ENCODE data around the gene YWHAG.
A peak's percentile ranks its signal among the peaks of the same experiment; 100 is the strongest.
"Not testable (repeated sequence)": the region's sequence is repeated elsewhere in the genome, so short reads cannot be mapped to it uniquely, and the experiment has no call there.

The YWHAG gene

DNA sequence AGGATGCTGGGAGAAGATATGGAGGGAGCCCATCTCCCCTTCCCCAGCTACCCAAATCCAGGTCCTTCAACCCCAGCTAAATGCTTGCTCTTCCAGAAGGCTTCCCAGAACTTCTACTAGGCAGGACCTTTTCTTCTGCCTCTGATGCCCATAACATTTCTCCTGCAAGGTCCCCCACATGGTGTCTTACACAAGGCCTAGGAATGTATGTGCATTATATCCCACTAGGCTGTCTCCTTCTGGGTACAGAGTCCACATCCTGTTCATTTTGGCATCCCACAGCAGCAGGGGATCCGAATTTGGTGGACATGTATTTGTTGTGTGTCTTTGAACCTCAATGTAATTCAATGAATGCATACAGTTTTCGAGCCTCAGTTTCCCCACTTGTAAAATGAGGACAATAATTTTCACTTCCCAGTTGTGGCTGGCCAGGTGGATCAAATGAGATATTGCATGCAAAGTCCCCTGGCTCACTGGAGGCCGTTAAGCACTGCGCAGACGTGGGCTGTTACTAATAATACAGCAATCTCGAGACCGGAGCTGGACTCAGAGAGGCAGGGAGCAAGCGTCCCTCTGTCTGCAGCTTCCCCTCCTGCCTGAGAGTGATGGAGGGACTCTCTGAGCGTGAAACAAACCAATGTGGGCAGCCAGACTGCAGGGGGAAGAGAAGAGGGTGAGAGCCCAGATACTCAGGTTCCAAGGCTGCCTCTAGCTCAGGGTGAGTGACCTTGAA lies 18.6 kb upstream of the YWHAG start:
- DNase-seq, result no peak

DNA sequence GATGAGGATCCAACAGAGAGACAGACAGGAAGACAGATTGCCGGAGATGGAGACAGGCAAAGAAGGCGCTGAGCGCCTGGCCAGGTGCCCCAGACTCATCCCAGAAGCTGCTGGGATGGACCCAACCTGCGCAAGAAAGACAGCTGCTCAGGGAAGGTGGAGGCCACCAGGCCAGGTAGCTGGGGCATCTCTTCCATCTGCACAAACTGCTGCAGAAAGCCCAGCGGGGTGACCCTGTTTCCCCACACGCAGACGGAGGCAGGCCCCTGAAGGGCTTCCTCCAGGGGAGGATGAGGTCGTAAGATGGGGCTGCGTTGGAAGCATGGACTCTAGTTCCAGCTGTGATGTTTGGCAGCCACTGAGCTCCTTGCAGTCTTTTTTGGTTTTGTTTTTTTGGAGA lies 16.5 kb upstream of the YWHAG start:
- no peak for DNase-seq

DNA sequence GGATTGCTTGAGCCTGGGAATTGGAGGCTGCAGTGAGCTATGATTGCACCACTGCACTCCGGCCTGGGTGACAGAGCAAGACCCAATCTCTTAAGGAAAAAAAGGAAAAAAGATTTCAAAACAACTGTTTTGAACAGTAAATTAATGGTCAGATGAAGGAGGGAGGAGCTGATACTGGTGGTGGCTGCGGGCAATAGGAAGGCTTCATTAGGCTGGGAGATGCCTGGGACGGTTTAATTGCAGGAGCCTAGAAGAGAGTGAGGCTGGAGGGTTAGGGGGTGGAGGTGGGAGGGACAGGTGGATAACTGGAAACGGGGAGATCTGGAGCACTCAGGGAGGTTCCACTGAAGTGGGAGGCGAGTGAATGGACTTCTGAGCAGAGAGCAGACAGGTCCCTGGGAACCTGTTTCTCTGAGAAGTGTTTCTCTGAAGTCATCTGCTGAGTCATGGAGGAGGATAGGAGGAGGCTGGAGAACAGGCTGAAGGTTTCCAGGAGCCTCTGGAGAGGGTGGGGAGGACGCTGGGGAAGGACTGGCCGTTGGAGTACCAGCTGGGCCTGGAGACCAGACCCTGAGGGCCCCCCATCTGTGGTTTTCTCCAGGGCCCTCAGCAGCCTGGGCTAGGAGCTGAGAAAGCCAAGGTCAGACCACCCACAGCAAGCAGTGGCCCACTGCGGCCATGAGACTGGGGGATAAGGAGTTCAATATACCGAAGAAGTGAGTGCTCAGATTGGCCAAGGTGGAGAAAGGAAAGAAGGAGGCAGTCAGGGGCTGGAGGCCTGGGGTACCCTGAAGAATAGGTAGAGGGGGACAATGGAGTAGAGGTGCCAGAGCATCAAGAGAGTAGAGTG lies 14.4 kb upstream of the YWHAG start:
- no peak for DNase-seq

DNA sequence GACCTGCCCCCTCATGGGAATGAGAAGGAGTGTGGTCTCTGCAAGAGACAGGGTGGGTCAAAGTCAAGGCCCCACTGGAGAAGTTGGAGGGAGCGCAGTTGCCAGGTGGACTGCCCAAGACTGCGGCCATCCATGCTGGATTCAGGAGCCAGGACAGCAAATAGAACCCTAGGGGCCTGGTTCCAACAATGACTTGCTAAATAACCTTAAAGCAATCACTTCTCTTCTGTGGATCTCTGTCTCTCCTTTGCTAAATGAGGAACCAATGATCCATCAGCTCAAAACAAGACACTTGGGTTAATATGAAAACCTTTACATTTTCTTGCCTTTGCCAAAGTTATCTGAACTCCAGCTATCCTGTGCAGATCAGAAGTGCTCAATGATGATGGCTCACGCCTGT lies 12.6 kb upstream of the YWHAG start:
- no peak for DNase-seq

DNA sequence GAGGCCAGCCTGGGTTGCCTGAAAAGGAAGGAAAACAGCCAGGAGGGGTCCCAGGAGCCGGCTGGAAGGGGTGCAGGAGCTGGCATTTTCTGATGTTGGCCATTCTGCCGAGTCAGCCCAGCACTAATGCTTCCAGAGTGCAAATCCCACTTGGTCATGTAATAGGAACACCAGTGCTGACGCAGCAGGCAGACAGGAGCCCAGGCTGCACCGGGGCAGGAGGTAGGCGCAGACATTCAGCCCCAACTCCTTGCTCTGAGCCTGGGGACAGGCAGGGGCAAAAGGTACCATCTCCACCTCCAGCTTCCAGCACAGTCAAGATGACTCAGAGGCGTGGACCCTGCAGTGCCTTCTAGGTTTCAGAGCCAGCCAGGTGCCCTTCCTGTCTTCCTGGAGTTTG lies 10.2 kb upstream of the YWHAG start:
- DNase-seq, result no peak

DNA sequence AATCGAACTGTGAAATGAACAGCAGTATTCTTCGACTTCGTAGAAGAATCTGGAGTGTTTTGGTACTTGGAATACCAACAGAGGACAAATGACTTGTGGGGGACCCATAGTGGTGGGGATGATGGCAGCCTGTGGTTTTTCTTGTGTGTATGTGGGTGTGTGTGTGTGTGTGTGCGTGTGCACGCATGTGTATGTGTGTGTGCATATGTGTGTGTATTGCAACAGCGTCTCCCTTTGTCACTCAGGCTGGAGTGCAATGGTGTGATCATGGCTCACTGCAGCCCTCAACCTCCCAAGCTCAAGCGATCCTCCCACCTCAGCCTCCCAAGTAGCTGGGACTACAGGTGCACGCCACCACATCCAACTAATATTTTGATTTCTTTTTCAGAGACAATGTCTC lies 9.4 kb upstream of the YWHAG start:
- no peak for DNase-seq

DNA sequence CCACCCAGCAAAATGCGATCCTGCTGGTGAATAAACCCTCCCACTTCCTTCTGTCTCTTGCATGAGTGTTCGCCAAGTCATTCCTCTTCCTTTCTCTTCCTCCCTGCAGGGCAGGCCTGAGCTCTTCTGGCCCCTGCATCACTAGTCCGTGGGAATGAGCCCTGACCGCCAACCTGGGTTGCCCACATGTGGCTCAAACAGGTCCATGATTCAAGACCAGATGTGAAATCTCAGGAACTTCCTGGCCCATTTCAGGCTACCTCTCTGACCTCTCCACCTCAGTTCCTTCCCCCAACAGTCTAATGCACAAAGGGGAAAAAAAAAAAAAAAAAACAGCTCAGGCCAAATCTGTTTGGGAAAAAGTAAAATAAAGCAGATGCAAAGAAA lies 5.4 kb upstream of the YWHAG start:
- DNase-seq, result no peak

DNA sequence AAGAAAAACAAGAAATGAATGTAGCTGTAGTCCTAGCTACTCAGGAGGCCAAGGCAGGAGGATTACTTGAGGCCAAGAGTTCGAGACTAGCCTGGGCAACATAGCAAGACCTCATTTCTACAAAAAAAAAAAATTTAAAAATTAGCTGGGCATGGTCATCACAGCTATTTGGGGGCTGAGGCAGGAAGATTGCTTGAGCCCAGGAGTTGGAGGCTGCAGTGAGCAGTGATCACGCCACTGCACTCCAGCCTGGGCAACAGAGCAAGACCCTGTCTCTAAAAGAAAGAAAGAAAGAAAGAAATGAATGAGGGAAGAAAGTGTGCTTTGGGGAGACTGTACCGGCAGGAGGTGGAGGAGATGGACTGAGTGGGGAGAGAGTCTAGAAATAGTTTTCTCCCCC lies 5.0 kb upstream of the YWHAG start:
- DNase-seq, result not testable (repeated sequence)

DNA sequence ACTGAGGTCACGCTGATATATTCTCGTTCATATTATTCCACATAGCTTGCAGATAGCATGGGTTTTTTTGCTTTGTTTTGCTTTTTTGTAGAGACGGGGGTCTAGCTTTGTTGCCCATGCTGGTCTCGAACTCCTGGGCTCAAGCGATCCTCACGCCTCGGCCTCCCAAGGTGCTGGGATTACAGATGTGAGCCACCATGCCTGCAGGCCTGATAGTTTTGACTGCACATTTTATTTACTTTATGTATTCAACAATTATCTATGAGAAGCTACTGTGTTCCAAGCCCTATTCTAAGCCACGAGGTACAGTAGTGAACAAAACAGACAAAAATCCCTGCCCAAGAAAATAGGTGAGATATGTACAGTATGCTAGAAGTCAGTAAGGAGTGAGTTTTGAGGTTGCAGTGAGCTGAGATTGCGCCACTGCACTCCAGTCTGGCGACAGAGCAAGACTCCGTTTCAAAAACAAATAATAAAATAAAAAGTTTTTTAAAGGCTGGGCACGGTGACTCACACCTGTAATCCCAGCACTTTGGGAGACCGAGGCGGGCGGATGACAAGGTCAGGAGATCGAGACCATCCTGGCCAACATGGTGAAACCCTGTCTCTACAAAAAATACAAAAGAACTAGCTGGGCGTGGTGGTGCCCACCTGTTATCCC lies 1.3 kb upstream of the YWHAG start:
- no peak for DNase-seq

DNA sequence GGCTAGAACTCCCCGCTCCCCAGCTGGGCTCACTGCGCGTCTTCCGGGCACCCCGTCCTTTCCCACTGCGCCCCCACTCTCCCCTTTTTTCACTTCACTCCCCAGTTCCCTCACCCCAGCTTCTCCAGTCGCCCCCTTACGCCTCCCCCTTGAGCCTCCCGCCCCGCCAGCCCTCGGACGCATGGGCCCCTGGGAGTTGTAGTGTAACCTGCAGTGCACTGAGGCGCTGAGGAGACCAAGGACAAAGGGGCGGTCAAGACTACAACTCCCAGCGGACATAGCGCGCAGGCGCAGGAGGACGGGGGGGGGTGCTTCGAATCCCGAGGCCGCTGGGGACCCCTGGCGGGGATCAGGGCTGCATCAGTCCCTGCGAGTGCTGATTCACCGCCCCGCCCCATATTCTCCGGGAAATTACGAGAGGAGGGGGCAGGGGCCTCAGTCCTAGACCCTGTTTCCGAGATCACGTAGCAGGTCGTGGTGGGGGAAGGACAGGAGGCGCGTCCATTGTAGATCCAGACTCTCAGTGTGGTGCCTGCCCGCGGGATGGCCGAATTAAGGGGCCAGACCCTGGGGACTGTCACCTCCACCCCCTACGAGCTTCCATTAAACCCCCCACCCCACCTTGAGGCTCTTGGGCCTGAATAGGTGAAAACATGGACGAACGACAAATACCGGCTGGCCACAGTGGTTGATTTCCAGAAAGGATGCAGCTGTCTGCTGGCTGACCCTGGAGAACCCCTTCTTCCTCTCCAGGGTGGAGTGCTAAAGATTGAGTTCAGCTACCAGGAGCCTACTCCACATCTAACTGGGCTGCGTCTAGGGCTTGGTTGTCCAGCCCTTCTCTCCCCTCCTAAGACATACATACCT lies 553 bp upstream of the YWHAG start:
- peak; percentile 90 for DNase-seq

DNA sequence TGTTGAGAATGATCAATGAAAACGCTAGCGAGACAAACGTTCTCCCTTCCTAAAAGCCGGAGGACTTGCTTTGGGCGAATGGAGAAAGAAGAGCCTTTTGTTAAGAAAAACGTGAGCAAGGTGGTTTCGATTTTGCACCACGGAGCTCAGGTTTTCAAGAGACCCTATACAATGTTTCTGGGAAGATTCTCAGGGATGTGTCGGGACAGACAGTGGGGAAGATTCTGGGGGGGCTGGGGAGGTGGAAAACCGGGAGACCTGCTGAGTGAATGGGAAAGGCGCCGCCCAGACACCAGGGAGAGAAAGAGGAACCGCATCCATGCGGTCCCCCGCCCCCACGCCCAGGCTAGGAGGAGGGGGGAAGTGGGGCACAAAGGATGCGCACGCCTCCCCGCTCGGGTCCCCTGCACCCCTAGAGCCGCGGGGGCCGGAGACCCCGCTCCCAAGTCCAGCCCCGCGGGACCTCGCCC lies 745 bp downstream of the YWHAG start:
- DNase-seq, result peak; percentile 31

DNA sequence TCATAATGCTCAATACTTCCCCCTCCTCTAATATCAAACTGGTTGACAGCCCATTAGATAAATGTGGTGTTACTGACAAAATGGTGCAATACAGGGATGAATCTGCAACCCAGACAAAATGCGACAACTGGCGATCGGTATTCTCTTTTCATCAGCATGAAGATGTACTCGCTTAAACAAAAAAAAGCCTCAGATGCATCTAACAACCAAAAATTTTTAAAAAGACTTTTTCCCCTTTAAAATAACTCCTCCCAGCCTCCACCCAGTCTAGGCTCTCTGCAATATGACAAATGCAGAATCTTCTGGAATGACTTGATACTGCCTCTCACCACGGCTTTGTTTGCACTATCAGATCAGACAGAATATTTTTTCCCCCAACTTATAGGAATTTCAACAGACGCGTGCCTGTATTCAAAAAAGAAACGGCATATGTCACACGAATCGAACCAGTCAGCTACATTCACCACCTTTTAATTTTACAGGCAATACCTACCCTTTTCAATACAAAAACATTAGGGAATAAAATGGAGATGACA lies 1.2 kb downstream of the YWHAG start:
- DNase-seq, result no peak

DNA sequence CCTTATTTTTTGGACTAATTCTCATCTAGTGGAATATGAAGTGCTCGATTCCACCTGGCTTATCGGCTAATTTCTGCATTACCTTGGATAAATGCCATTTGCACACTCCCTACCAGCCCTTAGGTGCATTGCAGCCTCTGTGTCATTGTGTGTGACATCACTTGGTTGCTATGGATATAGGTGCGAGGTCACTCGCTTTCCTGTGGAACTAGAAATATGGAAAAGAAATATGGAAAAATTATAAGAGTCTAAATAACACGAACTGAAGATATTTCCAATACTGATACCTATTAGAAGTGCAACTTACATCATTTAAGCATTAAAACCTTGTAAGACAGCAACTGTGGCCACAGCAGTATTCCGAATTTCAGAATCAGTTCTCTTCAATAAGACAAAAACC lies 2.0 kb downstream of the YWHAG start:
- no peak for DNase-seq

DNA sequence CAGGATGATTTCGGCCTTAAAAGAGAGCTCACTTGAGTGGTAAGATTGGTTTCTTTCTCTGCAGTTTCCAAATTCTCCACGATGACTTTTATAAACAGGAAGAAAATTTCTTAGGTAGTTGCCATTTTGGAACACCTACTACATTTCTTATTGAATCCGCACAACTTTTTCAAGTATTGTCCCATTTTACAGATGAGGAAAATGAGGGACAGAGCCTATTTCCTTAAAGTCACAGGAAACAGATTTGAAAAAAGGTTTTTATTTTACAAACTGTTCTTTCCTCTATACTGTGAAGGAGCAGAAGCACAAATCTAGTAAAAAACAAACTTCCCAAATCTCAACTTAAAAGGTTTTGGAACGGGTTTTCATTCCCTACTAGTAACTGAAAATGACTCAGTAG lies 2.7 kb downstream of the YWHAG start:
- no peak for DNase-seq

DNA sequence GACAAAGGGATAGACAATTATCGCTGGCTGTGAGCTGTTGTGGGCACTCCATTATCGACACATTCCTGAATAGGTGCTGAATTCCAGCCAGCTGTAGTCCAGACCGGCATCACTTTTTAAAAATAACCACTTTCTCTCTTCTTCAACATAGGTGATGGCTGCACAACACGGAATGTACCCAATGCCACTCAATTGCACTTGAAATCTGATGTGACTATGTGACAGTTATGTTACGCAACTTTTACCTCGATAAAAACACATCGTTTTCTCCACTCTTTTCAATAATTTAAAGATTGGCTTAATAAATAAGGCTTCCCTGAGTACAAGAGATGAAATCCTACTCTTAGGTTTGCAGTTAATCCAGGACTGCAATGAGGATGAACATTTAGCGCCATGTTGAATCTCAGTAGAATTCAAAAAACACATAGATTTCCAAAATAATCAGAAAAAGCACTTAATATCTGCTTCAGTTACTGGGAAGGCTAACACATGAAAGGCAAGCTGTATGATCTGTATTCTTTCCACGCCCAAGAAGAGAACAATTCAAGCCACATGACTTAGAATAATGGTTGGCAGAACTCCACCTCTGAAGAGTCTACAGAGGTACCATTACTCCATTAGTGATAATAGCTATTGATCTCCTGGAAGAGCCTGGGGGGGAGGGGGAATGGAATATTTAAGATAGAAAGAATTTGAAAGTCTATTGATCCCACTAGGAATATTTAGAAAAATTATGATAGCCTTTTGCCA lies 3.6 kb downstream of the YWHAG start:
- no peak for DNase-seq

DNA sequence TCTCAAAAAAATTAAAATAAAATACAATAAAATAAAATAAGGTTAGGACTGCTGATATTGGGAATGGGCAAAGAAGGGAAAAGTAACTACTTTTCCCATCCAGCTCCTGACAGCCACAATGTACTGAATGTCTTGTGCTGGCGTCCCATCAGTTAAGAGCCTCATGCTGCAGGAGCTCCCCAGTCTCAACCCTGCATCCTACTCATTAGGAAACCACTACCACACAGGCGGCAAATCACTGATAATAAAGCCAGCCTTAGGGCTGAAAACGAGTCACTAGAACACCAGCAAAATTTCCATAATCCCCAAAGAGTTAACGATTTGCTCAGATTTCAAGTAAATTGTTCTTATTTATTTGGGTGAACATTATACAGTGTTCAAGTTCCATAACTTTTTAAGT lies 4.3 kb downstream of the YWHAG start:
- no peak for DNase-seq

DNA sequence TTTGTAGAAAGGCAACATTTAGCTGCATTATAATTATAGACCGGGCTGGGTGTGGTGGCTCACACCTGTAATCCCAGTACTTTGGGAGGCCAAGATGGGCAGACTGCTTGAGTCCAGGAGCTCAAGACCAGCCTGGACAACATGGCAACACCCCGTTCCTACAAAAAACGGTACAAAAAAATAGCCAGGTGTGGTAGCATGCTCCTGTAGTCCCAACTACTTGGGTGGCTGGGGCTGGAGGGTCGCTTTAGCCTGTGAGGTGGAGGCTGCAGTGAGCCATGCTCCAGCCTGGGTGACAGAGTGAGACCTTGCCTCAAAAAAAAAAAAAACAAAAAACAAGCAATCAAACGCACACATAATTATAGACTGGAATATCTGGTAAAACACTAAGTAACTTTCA lies 5.0 kb downstream of the YWHAG start:
- DNase-seq, result no peak

DNA sequence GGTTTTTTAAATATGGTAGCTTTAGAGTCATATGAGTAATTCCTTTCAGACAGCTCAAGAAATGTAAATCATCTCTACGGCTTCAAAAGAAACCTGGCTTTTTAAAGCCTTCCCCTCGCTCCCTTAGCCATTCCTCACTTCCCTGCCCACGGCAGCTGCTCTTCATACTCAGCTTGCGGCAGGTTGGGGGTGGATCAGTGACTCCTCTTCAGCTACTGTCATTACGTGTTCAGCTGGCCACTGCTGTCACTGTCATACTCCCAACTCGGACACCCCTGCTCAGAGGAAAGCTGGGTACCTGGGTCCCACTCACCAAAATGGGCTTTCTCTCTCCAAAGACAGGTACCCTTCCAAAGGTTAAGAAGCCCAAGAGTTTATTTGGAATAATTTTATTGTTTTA lies 6.6 kb downstream of the YWHAG start:
- no peak for DNase-seq

DNA sequence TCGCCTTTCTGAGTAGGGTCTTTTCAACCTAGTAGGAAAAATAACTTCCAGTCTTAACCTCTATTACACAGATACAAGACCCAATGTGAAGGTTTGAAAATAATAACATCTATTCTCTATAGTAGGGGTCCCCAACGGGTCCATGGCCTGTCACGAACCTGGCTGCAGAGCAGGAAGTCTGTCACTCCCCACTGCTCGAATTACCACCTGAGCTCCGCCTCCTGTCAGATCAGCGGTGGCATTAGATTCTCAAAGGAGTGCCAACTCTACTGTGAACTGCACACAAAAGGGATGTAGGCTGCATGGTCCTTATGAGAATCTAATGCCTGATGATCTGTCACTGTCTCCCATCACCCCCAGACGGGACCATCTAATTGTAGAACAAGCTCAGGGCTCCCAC lies 7.4 kb downstream of the YWHAG start:
- DNase-seq, result no peak

DNA sequence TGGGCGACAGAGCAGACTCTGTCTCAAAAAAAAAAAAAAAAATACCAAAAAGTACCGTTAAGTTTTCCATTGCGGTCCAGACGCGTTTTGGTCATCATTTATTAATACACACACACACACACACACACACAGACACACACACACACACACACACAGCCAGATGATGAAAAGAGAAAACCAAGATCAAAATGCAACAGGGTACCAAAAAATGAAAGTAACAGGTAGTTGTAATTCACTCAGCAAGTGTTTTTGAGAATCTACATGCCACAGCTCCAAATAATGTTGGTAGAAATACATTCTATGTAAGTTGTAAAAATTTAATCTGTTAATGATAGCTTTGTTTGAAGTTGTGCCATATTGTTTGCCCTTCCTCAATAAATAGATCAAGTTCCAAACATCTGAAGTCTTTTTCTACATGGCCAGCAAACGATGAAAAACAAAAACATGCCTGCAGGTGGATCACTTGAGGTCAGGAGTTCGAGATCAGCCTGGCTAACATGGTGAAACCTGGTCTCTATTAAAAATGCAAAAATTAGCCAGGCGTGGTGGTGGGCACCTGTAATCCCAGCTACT lies 9.4 kb downstream of the YWHAG start:
- DNase-seq, result no peak

DNA sequence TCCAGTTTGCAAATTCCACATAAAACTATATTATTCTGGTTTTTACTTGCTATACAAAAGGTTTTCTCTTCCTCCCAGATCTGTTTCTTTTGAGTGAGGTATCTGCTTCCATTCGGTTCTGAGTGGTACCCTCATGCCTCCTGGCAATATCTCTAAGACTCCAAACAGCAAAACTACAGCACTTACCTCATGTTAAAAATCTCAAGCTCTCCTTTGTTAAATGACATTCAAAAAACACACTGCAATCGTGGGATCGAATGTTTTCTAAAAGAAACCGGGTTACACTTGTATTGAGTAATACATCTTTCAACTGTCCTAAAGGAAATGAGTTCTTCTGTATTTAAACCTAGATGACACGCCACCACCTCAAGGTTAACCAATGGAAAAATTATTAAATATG lies 11.1 kb downstream of the YWHAG start:
- no peak for DNase-seq

DNA sequence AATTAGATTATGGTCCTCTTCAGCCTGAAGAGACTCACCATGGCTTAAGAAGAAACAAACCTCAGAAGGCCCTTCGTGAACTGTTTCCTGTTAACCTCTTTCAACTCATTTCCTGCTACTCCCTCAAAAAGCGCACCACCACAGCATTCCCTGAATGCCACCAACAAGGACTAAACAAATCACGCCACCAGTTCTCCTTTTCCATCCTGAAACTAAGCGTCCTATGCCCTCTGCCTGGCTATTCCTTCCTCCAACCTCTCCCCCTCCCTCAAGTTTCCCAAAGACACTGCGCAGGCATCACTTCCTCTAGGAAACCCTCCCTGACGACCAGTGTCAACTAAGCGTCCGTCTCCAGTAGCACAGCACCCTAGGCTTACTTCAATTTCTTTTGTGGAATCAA lies 12.0 kb downstream of the YWHAG start:
- DNase-seq, result no peak

Measured in activated CD4-positive, alpha-beta T cell treated with anti-CD3 and anti-CD28 coated beads for 1 hour (primary cell).